NOMO-1 treated with dmso at 0.1 percent for 144 hours (cell line): ENCODE results near the gene FGD2.
A peak's percentile ranks its signal among the peaks of the same experiment; 100 is the strongest.

Source experiments
- DNase-seq: peaks from one replicate; lab custom pipeline; 2025; ENCODE audit not compliant: unreplicated experiment; lab: John Stamatoyannopoulos, UW

The FGD2 gene

DNA sequence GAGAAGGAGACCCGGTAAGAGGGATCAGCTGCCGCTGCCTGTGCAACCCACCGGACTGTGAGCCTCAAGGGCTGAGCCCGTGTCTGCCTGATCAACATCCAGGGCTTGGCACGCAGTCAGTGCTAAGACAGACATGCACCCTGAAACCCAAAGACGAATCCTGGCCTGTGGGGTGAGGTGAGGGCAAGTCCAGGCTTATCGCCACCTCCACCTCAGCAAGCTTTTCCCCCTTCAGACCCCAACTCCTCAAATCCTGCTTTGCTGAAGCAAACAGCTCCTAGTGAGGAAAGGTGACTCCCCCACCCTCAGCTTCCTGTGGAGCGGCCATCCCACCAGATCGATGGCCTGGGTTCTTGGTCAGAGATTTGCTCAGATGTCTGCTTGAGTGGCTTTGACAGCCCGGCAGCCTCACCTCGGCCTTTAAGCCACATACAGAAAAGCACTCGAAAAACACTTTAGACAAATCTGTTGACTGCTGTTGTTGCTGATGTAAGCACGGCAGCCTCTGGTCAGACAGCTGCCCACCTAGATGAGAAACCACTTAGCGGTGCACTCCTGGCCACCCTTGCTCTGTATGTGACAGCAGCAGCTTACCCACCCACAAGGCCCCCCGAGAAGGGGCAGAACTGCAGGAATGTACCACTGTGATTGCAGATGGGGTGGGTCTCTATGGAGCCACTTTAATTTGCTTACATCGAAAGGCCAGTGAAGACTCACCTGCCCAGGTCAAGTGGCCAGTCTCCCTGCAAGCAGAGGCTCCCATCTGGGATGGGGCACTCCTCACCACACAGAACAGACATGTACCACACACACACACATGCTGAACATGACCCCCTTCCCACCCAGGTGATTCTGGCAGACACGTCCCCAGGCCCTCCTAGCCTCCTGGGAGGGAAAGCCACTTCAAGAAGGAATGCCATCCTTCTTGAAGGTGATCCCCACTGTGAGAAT is 34.3 kb upstream of the FGD2 start:
- DNase-seq, result no peak

DNA sequence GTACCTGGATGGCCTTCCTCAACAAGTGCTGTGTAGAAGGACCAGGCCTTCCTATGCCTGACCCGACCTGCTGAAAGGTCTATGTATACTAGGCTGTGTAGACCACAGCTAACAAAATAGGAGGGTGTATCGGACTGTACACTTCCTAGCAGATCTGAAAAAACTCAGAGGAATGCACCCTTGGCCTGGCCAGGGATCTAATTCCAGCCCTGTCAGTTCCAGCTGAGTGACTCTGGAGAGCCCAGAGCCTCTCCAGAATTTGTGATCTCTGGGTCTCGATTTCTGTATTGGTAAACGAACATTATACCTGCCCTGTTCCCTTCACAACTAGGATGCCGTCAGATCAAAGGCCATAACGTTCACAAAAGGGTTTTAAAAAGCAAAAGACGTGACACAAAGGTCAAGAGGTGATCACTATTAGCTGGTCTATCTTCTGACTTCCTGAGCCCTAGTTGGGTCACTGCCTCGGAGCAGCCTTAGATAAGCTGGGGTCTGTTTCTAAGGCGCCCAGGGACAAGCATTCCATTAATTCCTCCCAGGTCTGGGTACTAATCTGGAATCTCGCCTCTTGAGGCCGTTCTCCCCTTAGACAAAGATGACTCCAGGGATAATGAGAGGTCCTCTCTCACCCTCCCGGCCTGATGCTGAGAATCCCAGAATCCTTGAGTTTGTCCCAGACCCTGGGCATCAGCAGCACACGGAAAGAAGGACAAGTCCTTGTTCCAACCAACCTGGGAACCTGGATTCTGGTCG is 33.4 kb upstream of the FGD2 start:
- DNase-seq, result no peak

DNA sequence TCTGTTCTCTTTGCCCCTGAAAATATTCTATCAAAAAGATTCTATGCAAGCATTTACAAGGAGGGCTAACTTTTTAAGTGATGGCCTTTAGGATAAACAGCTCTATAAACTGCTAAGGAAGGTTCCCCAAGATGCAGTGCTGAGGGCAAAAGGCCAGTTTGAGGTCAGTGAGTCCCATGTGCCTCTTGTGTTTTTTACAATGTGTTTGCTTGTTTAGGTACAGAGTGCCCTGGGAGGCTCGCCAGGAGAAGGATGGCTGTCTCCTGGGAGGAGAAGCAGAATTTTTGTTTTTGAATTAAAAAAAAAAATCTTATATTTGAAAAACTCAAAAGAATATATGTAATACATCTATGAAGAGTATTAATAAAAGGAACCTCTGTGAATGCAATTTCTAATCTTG is 32.3 kb upstream of the FGD2 start:
- DNase-seq, result no peak

DNA sequence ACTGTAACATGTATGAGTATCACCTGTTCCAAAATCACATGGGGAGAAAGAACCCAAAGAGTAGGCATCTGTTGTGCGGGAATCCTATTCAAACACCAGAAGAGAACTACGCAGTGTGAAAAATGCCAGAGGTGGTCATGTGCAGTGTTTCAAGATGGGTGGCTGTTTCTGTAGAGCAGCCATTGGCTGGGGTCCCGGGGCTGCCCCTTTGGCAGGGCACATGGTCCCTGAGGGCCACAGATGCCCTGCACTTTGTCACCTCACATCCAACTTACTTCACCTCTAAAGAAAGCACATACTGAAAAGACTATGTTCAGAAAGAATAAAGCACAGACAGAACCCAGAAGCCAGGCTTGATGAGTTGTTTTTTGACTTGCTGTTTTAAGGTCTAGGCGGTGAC is 31.8 kb upstream of the FGD2 start:
- DNase-seq, result no peak

DNA sequence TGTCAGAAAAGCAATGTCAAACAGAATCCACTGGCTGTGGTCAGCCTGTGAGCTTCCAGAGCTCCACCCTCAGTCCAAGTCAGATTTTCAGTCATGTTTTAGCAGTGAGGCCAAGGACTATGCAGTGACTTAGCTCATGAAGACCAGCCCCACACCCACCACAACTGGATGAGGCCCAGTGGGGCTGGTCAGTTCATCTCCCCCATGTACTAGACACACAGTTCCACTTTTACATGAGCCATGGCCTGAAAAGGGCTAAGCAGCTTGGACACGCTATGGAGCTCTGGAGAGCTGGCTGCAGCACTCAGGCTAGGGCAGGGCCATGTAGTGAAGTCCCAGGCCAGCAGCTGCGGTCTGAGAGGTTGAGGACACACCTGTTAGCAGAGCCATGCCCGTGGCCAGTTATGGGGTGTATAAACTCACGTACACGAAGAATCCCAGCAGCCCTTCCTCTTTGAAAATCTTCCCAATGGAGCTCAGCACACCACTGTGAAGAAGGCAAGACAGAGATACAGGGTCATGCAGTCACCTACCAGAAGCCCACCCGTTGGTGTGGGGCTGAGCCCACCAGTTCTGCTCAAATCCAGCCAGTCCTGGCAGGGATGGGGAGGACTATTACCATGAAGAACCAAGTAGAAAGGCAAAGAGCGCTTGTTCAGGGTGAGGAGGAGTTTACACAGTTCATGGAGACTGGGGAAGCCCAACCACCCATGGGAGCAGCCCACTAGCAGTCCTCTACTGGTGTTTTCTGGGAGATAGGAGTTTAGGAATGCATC is 30.0 kb upstream of the FGD2 start:
- DNase-seq, result no peak

DNA sequence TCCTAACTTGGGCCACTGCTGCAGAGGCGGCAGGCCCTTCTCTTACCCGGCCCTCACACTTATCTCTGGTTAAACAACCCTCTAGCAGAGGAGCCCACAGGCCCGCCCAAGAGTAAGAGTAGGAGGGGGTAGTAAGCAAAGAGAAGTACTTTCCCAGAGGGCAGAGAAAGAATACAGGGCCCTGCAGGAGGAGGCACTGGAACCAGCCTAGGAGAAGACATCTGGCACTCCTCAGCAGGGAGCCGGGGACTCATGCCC is 29.5 kb upstream of the FGD2 start:
- DNase-seq, result no peak

DNA sequence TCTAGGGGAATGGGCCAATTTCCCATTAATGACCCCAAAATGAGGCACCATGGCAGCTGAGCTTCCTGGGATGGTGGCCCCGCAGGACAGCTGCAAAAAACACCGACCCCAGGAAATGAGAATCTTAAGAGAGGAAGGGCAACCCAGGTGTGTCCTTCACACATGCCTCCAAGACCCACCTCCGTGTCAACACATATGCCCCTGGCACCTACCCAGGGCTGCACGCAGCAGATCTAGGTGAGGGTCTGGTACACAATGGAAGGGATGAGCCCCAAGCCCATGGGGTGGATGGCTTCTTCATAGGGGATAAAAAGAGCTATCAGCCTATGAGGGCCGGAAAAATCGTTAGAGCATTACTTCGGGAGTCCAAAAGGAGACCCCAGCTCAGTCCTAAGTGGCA is 28.9 kb upstream of the FGD2 start:
- no peak for DNase-seq

DNA sequence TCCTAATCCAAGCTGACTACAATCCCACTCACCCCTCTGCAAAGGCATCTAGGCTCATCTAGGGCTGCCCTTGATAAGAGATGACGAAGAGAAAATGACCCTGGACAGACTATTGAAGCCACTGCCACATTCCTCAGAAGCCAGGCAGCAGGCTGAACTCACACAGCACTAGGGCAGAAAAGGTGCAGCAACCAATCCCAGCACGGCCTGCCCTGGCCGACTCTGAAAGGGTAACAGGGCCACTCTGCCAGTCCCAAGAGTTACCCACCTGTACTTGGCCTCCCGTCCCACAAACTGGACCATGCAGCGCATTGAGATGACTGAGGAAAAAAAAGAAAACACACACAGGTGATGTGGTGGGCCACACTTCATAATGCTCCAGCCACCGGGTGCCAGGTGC is 28.5 kb upstream of the FGD2 start:
- DNase-seq, result no peak

DNA sequence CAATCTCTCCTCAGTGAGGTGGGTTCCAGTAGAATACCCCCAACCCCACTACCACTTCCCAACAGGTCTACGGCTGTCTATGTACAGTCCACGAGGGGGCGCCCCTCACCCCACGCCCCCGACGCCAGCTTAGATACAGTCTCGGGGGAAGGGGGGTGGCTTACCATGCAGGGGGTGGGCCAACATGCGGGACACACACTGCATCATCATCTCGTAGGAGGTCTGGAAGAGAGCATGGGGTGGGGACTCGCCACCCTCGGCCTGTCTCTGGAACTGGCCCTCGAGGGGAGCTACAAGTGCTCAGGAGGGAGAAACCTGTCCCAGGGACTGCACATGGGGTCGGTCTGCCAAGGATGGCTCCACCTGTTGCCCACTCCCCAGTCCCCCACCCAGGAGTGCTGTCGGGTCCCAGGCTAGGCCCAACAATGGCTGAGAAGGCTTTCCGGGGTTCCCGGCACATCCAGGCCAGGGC is 27.9 kb upstream of the FGD2 start:
- DNase-seq, result no peak

DNA sequence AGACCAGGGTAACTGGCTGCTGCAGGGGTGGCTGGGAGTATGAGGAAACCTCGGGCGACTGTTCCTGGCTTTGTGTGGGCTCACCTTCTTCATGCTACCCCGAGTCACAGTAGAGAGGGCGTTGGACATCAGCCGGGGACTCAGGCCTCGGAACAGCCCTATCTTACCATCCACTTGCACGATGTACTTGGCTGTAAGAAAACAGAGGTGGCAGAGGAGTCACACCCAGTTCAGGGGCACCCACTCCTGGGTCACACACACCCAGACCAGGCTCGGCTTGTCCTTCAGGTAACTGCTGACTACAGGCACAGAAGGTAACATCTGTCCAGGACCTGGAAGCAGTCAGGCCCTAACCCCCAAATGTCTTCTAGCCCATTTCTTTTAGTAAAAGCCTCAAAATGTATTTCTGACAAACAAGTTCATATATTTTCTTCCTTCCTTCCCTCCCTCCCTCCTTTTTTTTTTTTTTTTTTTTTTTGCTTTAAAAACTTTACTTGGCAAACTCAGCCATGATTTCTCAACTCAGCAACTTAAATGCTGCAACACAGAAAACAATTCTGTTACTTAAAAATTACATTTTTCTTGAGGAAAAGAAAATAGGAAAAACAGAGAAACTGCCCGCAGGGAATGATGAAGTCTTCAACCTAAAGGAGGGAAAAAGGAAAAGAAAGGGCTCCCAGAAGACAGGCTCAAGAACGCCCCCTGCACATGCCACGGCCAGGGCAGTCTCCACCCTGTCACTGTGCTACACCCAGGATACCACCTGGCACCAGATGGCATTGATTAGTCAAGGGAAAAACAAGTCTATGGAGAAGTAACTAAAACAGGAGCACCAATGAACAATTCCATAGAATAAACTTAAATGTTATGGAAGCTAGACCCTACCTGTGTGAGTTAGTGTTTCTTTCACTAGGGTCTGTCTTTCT is 26.8 kb upstream of the FGD2 start:
- no peak for DNase-seq

DNA sequence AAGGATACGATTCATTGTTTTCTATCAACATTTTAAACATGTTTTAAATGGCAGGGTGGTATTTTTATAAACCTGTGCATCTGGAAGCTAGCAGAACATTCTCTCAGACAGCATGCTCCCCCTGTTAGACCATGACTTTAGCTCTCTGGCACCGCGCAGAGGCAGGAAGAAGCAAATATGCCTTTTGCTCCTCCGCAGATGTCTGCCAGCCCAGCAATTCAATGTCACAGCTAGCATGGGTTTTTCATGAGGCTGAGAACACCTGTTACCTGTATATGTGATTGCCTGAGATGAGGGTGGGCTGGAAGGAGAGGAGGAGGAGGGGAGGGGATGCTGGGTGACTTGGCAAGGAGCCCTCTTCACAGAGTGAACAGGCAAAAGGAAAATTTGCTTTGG is 26.1 kb upstream of the FGD2 start:
- no peak for DNase-seq

DNA sequence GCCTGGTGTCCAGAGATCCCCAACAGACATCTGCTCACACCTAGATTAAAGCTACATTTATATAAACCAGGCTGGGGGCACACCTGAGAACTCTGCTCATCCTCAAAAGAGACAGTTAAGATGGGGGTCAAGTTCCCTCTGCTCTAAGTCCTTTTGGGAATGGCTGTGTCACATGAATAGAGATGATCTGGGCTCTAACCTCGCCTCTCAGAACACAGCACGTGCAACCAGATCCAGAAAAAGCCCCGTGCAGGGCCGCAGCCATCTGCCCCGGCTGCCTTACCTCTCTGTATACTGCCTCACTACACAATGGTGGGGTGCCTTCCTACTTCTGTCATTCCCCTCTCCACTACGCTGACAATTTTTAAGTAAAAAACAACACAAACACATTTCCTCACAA is 25.3 kb upstream of the FGD2 start:
- no peak for DNase-seq

DNA sequence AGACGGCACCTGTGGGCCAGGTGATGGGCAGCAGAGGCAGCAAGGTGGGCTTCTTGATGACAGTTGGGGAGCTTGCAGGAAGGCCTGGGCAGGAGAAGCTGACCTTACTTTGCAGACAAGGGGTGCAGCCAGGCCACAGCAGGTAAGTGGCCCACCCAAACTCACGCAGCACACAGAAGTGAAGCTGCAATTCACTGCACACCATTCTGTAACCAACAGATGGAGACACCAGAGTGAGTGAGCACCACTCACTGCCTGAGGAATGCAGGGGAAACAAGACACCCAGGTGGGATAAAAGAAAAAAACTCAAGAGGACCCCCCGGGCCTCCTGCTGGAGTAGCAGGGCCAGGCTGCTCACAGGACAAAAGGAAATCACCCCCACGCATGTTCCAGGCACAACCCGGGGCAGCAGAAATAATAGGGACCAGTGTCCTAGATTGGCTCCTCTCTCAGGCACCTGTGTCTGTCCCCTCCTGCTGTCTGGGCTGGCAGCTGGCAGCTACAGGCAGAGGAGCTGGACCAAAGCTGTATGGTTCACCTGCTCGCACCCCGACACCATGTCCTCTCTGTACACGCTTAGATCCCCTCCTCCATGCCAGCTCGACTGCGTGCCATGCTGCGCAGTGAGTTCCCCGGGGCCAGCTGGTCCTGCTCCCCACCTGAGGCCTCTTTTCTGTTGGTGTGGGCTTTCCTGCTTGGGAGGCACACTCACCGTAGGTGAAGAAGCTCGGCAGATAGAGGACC is 24.4 kb upstream of the FGD2 start:
- no peak for DNase-seq

DNA sequence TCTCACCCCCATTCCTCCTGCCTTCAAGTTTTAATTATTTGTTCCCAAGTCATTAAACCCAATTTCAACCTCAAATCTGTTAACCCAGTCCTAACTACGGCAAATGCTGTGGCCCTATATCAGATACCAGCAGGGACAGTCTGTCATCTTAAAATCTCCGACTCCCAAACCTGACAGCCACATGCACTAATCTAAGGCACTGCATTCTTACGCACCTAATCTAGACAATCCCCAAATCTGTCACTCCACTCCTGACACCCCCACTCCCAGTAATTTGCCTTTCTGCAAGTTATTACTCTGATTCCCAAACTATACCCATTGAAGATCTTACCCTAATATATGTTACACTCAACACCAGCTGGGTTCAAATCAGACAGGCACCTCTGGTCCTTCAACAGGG is 21.9 kb upstream of the FGD2 start:
- no peak for DNase-seq

DNA sequence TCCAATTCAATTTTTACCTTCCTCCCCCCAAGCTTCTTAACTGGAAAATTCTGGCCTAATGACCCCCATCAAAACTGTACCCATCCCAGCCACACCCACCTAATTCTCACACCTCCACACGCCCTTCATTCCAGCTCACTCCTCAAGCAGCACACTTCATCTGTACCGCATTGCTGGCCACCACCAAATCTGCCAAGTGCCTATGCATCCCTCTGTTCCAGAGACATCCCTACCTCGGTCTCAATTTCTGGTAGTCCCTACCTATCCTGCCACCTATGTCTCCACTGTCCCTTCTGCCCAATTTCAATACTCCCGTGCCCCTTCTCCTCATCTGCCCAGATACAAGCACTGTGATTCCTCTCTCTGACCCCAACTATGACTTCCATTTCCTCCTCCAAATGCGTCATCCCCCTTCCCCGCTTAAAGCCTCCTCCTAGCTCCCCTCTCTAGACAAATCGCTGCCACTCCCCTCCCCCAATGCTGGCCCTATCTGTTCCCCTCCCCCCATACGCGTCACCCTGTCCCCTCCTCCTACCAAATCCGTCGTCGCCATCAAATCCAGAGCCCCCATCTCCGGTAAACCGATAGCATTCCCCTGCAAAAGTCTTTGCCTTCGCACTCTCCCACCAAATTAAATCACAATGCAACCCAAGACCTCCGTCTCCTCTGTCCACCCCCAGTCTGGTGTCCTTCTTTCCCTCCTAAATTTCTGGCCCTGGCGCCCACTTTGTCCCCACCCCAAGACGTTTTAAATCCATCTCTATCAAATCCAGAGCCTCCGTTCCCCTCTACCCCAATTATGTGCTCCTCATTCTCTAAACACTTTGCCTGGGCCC is 20.7 kb upstream of the FGD2 start:
- no peak for DNase-seq

DNA sequence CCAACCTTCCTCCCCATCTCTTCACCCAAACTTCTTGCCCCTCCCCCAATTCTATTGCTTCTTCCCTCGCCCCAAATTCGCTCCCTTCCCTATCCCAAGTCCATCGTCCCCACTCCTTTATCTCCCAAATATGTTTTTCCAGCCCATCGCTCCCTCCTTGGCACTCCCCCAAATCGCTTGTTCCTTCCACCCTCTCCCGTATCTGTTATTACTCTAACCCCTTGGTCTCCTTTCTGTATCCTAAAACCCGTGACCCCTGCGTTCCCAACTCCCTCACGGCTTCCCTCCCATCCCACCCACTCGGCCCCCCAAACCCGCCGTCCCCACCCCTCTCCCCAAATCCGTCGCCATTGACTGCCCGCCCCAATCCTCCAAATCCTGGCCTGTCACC is 20.0 kb upstream of the FGD2 start:
- DNase-seq, result no peak

DNA sequence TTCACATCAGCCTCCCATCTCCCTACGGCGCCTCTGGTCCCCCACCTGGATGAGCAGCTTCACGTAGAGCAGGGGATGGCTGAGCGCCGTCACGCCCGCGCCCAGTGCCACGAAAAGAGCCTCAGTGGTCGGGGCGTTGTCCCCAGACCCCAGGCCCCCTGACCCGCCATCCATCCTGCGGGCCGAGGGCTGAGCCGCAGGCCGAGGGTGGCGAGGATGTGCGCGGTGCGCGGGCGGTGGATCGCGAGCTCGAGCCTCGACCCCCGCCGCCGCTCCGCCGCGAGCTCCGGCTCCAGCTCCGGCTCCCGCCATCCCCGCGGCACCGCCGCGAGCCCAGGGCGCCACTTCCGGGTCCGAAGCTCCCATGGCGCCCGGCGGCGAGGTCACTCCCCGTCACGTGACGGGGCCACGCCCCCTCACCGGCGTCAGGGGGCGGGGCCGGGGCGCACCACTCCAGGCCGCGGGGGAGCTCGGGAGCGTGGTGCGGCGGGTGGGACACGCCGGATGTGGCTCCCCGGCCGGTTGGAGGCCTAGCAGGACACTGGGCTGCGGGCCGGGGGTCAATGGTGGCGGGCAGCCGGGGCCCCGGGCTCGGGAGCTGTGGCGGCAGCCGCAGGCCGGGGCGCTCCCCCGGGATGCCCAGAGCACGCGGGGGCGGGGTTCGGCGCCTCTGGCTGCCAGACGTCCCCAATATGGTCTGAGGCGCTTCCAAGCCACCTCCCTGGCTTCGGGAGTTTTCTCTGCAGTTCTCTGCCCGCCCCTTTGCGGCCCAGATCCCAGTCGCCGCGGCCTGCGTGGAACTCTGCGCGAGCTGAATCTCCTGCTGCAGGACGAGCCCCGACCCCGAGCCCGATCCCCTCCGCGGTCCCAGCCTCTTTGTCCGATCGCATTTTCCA is 19.4 kb upstream of the FGD2 start, which contains the start of gene MTCH1:
MTCH1 (minus strand) TSS at position 389 of the 896 bp plus-strand sequence; CDS start at position 366, 23 bp downstream.
- peak; percentile 76 for DNase-seq

DNA sequence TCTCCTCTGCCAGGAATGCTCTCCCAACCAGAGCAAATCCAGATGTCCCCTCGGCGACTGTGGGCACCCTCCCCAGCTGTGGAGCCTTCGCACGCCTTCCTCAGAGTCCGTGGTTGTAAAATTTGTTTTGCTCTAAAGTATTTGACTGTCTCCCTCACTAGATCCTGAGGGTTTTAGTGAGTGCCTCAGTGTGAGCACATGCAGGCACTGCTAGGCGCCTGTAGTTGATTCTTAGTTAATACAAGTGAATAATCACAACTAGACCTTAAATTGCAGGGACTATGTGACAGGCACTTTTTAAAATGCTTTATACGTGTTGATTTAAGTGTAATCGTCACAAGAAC is 18.8 kb upstream of the FGD2 start:
- no peak for DNase-seq
